GM21723 (cell line): ENCODE data around the gene SUCLG1.
A peak's percentile ranks its signal among the peaks of the same experiment; 100 is the strongest.
"Not testable (repeated sequence)": the region's sequence is repeated elsewhere in the genome, so short reads cannot be mapped to it uniquely, and the experiment has no call there.

Experiments used
- ATAC-seq: cut with Tn5 transposase; IDR thresholded peaks from one replicate; pipeline ENCODE4 v1.9.1; 2021; ENCODE audit warnings: mild to moderate bottlenecking, moderate library complexity; ENCODE audit not compliant: unreplicated experiment

Gene SUCLG1

DNA sequence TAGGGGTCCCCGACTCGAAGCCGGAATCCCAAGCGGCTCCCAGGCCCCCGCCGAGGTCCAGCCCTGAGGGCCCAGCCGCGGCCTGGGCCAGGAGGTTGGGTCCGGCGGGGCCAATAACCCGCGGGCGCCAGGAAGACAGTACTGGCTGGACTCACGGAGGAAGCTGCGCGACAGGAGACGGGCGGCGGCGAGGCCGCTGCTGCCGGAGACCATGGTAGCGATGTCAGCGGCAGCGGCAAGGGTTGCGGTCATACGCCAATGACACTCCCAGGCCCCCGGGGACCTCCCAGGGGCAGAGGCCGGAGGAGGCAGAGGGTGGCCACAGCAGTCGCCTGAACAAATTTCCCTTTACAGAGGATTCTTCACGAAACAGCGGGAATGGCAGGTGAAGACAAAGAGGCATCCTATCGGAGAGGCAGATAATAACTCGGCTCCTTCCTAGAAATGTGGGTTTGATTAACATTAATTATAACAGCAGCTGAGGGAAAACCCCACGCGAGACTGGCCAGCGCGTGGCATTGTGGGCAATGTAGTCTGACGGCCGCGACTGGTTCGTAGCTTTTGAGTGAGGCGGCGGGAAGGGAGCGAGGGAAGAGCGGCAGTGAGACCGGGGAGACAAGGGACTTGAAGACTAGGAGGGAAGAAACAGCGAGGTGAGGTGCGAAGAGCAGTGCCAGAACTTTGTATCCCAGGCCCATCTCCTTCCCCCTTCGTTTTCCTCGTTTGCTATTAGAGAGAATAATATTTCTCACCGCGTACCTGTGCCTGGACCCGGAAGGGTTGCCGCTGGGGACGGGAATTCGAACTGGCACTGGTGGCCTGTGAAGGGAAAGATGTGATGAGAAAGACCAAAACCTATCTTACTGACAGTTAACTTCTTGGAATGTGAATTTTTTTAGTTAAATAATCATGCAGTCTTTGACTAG, at the start of gene SUCLG1:
TSS of gene SUCLG1 (minus strand) at position 263 of the 926 bp plus-strand sequence. CDS start at position 252, 11 bp downstream.
- ATAC-seq, result peak; percentile 97

DNA sequence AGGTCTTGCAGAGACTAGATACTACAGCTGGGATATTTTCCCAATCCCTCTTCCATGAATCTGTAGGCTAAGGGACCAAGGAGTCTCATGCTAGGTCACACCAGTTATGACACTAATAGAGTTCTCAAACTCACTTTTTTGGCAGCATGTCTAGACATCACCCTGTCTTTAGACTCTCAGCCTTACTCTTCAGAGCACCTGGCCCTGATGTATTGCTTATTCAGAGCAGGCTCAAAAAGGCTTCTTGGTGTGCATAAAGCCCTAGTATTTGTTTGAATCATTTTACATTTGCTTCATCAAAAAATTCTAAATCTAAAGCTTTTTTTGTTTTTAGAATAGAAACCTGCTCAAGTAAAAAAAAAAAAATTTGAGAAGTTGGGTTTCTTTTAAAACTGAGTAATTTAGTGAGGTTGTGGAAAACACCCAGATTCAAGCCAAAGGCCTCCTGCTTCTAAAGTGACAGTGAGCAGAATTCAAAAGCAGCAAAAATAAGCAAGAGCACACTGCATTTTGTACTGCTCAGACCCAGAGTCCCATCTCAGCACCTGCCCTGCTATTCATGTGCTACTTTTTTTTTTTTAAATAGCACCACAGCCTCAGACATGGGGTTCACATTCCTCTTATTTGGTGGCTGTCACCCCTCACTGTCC, 39.2 kb upstream of the SUCLG1 start:
- no peak for ATAC-seq

DNA sequence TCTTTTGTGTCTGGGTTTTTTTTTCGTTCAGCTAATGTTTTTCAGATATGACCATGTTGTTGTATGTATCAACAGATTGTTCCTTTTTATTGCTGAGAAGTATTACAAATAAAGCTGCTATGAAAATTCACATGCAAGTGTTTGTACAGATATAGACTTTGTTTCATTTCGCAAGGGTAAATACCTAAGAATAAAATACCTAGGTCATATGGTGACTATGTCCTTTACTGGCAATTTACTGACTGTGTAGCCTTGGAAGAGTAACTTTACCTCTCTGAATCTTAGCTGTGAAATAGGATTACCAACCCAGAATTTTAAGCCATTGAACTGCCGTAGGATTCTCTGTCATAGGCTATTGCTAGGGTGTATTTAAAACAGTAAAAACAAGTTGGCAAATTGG, 38.2 kb upstream of the SUCLG1 start:
- no peak for ATAC-seq

DNA sequence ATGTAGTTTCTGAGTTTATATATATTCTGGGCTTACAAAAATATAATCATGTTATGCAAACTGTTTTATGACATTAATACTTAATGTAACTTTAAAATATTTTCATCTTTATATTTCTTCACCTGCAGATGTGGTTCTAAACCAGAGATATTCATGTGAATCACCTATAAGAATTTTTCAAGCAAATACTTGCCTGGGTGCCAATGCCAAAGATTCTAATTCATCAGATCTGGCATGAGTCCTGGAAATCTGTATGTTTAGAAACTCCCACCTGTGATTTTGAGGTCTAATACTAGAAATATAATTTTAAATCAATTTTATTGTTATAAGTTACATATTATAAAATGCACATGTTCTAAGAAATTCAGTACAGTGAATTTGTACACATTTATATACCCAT, 37.3 kb upstream of the SUCLG1 start:
- no peak for ATAC-seq

DNA sequence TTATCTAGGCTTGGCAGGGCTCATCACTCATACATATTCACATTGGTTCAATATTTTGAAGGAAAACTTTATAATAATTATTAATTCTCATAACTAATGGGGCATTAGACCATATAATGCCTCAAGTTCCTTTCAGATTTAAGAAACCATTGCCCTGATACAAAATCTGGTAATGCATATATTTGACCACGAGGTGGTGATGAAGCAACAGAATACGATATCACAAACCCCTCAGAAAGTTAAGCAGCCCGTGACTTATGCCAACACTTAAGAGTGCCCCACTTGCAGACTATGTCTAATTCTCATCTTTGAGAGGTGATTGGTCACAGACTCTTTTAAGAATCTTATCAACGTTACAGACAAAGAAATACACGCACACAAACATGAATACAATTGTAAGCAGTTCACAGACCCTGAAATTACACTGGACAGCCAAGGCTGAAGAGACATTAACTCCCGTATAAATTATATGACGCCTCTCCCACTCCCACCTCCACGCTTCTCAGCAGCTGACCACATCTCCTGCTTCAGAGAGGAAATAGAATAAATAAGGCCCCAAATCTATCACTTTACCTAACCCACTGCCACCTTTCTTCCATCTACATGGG, 36.6 kb upstream of the SUCLG1 start:
- peak; percentile 85 for ATAC-seq

DNA sequence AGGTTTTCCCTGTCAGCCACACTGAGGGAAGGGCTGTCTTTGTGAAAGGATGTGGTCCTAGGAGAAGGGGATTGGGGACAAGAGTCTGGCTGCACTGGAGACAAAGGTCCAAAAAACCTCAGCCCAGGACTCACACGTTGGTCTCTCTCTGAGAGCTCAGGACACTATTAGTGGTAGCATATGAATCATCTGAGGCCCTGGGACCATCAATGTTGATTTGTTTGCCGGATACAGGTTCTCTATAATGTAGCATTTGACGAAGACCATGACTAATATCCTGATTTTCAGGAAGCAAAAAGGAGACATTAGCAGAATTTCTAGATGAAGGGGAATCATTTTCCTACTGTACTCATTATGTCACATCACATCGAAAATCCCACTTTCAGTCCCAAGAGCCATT, 35.0 kb upstream of the SUCLG1 start:
- no peak for ATAC-seq

DNA sequence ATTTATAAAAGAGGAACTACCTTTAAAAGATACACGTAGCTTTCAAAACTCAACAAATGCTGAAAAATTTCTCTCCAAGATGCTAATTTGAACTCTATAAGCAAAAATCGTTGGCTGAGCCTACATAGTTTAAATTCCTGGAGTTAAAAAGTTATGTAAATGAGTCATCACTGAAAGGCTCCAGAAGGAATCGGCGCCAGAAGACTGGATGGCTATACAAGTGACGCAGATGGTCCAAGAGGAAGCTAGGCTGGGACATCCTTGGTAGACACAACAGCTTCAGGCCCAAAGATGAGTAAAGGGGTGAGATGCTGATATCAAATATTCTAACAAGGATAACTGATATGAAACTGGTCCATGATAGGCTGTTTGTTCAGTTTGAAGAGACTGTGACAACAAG, 34.4 kb upstream of the SUCLG1 start:
- no peak for ATAC-seq

DNA sequence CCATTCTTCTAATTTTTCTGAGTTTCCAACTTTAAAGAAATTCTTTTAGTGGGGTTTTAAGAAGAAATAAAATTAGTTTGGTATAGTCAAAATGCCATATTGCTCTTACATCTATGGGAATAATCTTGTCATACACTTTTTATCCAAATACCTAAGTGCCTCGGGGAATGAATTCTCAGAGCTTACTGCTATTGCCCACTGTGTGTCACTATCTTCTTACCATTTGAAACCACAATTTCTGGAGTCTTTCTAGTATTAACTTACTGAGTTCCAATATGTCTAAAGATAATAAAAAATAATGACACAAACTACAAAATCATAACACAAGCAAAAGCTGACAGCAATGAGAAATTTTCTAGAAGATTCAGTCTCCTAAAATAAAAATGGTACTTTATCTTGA, 33.5 kb upstream of the SUCLG1 start:
- ATAC-seq, result no peak

DNA sequence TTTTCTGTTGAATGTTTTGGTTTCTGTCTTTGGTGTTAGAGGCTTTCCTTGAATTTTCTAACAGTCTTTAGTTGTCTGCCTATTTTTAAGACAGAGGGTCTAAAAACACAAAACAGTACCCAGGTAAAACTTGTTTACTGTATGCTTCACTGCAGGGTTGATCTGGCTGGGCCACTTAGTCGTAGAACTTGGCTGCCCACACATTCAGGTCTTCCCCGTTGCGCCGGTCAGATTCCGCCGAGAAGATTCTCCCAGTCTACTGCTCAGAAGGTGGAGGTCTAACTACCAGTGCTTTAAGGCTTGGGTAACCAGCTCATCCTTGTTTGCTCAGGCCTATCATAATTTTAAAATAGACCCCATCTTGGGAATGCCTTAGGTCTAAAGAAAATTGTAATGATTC, 32.7 kb upstream of the SUCLG1 start:
- no peak for ATAC-seq

DNA sequence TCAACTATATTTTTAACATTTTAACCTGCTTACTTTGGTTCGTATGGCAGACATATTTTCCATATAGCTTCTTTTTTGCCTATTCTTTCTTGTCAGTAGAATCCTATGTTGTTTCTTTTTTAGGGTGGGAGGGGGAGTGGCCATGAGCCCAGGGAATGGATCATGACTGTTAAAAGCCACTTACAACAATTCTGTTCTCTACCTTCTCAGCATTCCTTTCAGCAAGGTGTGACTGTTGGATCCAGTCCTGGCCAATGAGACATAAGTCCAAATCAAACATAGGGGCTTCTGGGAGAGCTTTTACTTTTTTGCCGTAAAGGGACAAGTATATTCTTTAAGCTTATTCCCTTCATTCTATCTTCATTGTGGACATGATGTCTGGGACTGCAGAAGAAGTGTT, 32.2 kb upstream of the SUCLG1 start:
- no peak for ATAC-seq

DNA sequence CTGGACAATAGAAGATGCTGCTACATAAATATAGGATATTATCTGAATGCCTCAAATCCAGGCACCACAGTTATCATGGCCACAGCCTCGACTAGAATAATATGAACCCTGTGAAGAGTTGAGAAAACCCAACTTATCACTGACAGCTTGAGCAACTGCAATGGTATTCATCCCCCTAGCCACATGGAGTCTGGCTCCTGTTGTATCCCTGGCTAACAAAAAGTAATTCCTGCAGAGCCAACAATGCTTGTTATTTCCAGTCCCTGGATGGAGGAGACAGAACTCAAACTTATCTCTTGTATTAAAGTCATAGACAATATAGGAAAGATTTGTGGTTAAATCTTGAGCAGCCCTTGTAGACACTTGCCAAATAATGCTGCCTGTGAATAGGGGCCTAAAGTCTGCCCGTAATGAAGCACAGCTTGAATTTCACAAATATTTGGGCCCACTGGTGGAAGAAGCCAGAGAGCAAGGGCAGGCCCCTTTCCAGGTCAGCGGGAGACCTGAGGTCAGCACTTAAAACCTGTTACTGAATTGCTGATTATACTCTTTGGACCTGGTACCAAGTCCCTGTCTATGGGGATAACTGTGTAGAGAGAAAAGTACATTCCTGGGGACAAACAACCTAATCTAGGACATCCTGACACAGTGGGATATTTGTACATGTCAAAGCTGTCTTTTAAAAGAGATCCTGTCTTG, 28.4 kb upstream of the SUCLG1 start:
- no peak for ATAC-seq

DNA sequence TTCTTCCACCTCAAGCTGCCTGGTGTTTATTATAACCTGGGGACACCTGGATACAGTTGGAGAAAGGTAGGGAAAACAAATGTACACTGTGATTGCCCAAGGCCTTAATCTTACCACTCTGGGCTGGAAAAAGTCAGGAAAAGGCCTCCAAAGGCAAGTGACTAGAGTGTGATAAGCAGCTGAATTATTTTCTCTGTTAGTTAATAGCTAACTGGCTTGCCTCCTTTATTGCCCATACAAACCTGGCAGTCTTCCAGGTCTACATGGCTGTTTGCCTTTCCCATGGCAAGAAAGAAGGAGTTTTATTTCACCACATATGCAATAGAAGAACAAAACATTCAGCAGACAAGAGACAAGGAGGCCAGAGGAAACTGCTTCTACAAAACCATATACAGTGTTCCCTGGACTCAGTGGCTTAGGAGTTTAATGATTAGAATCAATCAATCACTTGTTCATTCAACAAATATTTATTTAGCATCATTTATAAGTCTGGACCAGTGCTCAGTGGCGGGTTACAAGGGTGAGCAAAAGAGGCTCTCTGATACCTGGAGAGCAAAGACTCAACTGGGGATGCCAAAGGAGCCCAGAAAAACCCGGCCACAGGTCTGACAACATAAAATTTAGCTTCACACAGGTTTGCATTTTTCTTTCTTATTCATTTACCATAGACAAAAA, 27.5 kb upstream of the SUCLG1 start:
- no peak for ATAC-seq

DNA sequence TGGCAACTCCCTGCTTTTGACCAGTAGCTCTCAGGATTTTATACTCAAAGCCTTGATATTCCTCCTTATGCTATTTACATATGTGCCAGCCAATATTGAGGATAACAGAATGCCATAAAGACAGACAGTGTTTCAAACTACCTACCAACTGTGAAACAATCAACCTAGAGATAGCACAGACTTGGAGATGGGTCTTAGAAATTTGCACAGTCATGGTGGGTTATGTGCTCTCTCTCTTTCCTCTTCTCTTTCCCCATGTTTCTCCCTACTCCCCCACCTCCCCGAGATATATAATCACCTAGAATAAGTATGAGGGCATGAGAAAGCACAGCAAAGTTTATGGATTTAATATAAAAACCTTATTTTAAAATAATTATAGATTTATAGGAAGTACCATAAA, 24.2 kb upstream of the SUCLG1 start:
- no peak for ATAC-seq

DNA sequence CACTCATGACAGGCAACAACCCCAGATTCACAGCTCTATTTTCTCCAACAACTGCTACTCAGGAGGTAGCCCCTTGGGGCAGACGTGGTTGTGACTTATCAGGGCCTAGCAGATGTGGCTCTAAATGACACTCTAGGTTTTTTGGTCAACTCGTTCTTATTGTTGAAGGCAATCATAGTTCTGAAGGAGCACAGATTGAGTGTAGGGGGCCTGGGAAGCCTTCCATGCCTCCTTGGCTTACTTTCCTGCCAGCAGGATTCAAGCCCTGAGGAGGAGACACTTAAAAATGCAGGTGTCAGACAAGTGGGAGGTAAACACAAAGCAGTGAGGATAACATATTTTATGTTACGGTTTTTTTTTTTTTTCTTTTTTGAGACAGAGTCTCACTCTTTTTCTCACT, 23.5 kb upstream of the SUCLG1 start:
- ATAC-seq, result no peak

DNA sequence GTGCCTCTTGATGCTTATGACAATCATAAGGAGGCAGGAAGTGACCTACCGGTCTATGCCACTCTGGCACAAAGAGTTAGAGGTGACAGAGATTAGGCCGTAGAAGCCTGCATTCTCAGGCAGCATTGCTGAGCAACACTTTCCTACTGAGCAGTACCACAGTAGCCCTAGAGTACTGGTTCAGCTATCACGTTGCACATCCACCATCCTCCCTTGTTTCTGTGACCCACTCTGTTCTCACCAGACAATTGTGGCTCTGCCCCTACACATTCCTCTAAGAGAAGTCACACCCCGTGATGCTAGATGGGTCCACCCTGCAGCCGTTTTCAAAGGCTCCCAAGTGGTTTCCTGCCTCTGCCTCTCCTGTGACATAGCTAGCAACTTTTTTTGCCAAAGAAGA, 22.6 kb upstream of the SUCLG1 start:
- no peak for ATAC-seq

DNA sequence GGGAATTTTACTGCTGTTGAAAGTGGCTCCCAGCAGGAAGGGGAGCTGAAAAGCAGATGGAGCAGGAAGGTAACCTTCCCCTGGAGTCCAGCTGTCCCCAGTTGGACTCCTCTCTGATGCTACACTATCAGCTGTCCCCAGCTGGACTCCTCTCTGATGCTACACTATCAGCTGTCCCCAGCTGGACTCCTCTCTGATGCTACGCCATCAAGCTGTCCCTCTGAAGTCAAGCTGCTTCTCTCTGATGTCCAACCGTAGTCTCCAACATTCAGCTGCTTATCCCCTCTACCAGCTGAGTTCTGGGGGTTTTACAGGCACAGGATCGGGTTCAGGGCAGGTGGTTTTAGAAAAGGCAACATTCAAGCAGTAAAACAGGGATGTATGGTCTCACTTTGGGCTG, 19.8 kb upstream of the SUCLG1 start:
- ATAC-seq, result no peak

DNA sequence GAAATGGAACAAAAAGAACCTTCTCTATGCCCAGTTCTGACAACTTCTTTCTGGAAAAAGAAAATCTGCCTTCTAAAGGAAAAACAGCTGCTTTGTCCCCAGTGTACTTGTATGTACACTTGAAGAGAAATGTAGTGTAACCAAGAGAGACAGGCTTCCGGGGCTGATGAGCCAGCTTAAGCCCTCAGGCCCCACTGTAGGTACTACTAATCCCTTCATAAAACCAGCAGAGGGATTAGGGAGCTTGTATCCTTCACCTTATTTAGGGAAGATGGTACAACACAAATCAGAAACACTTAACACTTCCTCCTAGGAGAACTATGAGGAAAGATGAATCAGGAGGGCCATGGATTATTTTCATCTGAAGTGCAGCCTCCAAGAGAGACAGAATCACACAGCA, 18.8 kb upstream of the SUCLG1 start:
- no peak for ATAC-seq

DNA sequence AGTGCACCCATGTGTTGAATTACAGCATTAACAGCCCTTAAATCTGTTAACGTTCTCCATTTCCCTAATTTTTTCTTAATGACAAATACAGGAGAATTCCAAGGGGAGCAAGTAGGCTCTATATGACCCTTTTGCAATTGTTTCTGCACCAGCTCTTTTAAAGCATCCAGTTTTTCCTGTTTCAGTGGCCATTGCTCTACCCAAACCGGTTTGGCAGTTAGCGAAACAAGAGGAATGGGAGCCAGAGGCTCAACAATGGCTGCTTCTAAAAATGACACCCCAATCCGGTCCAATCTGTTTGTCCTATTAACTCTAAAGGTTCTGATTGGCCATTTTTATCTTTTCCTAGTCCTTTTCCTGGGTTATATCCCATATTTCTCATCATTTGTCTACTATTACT, 15.1 kb upstream of the SUCLG1 start:
- ATAC-seq, result no peak

DNA sequence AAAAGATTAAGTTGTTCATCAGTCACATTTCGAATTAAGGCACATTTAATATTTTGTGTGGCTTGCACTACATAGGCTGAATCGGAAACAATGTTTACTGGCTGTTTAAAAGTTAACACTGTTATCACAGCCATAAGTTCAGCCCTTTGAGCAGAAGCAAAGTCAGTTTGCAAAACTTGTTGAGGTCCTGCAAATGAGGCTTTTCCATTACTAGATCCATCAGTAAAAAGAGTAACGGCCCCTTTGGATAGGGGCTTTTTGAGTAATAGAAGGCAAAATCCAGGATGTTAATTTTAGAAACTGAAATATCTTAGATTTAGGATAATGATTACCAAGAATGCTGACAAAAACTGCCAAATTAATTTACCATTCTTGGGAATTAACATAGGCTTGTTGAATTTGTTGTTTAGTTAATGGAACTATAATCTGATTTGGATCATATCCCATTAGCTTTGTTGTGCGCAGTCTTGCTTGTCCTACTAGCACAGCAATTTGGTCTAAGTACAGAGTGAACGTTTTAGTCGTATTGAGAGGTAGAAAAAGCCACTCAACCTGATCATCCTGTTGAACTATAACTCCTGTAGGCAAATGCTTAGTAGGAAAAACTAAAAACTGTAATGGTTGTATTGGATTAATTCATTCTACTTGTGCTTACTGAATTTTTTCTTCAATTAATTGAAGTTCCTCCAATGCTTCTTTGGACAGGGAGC, 13.9 kb upstream of the SUCLG1 start:
- ATAC-seq, result no peak

DNA sequence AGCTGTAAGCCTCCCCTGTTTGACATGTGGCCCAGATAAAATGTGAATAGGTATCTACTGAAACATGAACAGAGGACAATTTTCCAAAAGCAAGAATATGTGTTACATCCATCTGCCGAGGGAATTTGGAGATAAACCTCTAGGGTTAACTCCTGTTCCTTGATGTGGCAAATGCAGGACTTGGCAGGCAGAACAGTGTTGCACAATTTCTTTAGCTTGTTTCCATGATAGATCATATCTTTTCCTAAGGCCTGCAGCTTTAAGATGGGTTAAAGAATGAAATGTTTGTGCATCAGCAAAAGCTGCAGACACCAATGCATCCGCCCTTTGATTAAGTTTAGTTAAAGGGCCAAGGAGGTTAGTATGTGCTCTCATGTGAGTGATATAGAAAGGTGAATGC, 13.3 kb upstream of the SUCLG1 start:
- not testable (repeated sequence) for ATAC-seq
